HG03558 (cell line): Measurements from ENCODE around the gene POLR2I.

Experiments
- ATAC-seq: cut with Tn5 transposase; IDR thresholded peaks from one replicate; pipeline ENCODE4 v1.9.1; 2021; ENCODE audit warnings: moderate number of reproducible peaks; ENCODE audit not compliant: unreplicated experiment; ENCODE audit errors: extremely low read depth

The POLR2I gene

DNA sequence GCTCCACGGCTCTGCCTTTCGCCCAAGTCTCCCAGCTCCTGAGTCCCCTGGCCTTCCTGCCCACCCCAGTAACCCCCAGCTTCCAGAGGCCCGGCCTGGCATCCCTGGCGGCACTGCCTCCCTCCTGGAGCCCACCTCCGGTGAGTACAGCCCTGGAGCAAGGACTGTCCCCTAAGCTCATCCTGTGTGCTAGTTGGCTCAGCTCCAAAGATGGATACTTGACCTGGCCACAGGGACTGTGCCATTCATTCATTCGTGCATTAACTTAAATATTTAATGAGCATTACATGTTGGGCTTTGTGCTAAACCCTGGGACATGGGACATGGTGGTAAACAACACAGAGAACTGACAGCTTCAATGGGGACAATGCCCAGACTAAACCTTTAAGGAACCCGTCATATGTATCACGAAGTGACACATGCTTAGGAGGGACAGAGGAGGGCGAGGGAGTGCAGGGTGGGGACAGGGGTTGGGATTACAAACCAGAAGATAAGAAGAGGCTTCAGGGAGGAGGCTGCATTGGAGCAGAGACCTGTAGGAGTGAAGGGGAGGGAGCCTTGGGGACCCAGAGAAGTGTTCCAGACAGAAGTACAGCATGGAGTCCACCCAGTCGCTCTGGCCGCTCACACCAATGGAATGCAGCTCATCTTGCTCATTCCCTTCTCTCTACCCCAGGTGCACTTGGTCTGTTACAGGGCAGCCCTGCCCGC is 10.7 kb downstream of the POLR2I start:
- ATAC-seq = no peak

DNA sequence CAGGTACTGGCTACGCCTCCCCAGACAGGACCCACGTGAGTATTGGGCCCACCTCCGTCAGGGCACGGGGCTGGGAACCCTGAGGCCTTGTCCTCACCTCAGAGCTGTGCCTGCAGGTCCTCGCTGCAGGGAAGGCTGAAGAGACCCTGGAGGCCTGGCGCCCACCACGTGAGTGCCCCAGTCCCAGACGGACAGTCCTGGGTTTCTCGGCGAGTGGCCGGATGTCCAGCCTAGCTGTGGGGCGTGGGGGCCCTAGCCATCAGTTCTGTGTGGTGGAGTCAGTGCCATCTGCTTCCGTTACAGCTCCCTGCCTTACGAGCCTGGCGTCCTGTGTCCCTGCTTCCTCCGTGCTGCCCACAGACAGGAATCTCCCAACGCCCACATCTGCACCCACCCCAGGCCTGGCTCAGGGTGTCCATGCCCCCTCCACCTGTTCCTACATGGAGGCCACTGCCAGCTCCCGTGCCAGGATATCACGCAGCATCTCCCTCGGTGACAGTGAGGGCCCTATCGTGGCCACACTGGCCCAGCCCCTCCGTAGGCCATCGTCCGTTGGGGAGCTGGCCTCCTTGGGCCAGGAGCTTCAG is 11.5 kb downstream of the POLR2I start:
- ATAC-seq = no peak

DNA sequence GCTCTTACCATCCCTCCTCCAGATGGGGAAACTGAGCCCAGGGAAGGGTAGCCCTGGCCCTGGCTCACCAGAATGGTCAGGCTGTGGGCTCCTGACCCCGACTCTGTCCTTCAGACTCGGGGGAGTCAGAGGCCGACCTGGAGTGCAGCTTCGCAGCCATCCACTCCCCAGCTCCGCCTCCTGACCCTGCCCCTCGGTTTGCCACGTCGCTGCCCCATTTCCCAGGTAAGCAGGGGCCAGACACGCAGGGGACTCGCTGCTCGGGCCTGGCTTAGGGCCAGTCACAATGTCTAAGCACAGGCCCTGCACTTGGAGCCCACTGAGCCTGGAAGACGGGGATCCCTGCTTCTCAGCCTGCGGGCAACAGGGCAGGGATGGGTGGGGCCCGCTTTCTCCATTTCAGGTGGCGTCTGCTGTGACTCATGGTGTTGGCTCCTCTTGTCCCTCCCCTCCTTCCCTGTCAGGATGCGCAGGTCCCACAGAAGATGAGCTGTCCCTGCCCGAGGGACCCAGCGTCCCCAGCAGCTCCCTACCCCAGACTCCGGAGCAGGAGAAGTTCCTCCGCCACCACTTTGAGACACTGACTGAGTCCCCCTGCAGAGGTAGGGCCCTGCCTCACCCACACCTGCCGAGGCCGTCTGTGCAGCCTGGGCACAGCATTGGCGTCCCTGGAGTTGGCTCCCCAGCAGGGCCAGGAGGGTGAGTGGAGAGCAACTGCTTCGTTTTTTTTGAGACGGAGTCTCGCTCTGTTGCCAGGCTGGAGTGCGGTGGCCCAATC is 12.9 kb downstream of the POLR2I start:
- ATAC-seq = no peak

DNA sequence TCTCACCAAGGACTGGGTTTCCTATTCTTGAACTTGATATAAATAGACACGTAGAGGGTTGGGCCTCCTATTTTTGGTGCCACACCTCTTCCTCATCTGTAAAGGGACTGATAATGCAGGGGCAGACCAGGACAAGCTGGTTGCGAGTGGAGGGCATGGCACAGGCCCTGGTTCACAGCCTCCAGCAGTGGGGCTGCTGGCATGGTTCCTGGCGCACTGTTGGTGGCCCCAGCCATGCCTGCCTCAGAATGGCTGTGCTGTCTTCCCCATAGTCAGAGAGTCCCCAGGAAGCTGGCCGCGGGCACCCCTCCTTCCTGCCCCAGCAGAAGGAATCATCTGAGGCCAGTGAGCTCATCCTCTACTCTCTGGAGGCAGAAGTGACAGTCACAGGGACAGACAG is 14.2 kb downstream of the POLR2I start:
- ATAC-seq = no peak

DNA sequence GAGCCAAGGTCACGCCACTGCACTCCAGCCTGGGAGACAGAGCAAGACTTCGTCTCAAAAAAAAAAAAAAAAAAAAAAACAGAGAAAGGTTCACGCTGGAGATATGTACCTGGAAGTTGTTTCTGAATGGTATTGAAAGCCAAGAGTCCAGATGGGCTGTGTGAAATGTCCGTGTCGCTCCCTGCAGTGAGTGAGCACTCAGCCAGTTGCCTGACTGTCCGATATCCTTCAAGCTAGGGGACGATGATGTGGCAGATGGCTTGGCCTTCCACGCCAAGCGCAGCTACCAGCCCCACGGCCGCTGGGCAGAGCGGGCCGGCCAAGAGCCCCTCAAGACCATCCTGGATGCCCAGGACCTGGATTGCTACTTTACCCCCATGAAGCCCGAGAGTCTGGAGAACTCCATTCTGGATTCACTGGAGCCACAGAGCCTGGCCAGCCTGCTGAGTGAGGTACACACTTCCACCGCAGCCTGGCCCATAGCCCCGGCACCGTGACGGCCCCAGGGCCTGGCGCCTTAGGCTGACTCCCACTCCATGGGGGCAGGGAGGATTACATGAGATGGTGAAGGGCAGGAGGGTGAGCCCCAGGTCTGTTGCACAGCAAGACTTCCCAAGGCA is 15.4 kb downstream of the POLR2I start:
- no peak for ATAC-seq

DNA sequence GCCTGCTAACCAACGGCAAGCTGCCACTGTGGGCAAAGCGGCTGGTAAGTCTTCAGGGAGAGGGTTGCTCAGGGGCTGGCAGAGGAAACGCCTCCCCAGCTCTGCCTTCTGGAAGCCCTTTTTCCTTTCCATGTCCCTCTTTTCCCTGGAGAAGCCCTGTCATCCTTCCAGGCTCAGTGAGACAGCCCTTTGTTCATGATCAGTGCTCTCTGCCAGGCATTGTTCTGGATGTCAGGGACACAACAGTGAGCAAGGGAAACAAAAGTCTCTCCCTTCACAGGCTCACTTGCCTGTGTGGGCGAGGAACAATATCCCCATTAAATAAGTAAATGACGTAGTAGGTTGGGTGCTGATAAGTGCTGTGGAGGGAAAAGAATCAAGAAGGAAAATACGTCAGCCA is 17.6 kb downstream of the POLR2I start:
- no peak for ATAC-seq

DNA sequence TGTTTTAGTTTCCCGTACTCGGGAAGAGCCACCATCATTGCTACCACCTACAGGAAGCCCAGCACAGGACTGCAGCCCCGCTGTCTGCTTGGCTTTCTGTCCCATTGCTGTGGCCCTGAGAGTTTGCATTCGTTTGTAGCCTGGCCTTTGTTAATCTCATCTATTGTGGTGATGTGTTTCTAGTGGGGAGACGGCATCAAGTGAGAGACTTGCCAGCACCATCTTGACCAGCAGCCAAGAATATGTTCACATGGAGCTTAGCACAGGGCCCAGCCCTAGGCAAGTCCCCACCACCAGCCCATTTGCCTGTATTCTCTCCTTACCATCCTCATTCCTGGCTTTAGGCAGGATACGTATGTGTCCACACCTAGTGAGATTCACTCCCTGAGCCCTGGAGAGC is 21.0 kb downstream of the POLR2I start:
- ATAC-seq = no peak

DNA sequence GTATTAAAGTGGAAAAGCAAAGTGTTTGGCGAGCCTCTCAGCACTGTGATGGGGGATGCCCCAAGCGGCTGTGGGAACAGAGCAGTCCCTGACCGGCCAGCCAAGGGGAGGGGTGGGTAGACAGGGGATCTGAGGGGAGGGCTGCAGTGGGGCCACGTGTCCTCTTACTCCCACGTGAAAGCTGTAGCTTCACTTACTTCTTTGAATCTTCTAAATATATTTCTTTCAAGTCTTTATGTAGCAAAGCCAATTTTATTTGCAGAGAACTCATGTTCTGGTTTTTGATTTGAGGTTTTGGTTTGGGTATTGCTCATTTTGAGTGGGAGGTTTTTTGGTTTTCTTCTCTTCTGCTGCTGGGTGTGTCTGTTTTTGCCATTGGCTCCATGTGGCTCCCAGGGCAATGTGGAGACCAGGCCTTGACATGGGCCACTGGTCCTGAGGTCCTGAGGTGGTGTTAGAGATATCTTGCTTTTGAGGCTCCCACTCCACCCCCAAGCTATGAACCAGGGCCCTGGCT is 21.5 kb downstream of the POLR2I start:
- no peak for ATAC-seq

DNA sequence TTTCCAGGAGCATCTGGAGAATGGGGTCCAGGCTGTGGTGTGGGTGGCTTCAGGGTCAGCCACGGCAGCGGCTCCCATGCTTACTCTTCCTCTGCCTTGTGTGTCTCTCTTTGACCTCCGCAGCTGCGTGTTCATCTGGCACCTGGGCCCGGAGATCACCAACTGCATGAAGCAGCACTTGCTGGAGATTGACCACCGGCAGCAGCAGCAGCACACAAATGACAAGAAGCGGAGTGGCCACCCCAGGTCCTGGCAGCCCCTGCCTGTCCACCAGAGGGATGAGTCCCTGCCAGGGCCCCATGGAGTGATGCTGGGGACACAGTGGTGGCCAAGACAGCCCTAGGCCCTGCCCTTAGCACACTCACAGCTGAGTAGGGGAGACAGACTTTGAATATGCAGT is 22.1 kb downstream of the POLR2I start:
- no peak for ATAC-seq

DNA sequence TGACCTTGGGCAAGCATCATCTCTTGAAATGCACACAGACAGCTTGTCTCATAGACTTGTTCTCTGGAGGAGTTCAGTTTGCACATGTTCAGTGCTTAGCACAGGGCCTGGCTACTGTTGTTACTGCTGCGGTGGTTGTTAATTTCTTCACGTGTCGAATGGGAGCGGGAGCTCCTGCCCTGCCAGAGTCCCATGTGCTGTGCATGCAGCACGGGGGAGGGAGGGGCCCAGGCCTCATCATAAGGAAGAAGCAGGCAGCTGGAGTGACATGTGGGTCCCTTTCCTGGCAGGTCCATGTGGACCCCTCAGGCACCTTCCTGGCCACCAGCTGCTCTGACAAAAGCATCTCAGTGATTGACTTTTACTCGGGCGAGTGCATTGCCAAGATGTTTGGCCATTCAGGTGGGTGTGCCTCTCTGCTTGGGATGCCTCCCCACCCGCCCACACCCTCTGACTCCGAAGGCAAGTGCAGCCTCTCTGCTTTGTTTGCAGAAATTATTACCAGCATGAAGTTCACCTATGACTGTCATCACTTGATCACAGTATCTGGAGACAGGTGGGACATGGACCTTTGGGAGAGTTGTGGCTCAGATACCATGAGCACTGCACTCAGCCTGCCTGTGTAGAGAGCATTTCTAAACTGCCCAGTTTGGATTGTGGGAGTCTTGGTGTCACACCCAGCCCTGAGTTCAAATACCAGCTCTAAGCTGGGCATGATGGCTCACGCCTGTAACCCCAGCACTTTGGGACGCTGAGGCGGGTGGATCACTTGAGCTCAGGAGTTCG is 23.6 kb downstream of the POLR2I start:
- no peak for ATAC-seq

DNA sequence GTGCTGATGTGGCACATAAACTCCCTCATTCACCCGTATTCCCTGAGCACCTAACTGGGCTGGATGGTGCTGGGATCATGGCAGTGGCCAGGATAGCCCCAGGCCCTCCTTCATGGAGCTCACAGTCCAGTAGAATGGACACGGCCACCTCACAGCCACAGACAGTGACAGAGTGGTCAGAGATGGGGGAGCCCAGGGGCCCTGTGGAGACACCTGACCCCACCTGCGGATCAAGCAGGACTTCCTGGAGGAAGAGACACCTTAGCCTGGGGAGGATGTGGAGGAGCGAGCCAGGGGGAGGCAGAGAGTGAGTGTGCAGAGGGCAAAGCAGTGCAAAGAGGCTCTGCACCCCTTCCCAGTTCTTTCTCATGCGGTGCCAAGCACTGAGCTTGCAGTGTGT is 24.8 kb downstream of the POLR2I start:
- no peak for ATAC-seq

DNA sequence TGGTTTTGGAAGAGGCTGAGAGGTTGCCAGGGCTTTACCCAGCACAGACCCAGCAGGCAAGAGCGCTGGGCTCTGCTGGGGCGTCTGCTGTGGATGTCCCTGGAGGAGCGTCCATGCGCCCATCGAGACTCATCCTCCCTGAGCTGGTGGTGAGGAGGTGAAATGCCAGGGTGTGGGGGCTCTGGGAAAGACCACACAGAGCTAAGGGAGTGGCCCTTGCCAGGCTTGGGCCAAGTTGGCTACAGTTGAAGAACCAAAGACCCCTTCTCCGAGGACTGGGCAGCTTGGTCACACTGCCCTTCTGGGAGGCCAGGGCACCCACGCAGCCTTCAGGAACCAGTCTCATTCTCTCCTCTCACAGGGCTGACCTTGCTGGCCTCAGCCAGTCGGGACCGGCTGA is 28.3 kb downstream of the POLR2I start:
- ATAC-seq = no peak

DNA sequence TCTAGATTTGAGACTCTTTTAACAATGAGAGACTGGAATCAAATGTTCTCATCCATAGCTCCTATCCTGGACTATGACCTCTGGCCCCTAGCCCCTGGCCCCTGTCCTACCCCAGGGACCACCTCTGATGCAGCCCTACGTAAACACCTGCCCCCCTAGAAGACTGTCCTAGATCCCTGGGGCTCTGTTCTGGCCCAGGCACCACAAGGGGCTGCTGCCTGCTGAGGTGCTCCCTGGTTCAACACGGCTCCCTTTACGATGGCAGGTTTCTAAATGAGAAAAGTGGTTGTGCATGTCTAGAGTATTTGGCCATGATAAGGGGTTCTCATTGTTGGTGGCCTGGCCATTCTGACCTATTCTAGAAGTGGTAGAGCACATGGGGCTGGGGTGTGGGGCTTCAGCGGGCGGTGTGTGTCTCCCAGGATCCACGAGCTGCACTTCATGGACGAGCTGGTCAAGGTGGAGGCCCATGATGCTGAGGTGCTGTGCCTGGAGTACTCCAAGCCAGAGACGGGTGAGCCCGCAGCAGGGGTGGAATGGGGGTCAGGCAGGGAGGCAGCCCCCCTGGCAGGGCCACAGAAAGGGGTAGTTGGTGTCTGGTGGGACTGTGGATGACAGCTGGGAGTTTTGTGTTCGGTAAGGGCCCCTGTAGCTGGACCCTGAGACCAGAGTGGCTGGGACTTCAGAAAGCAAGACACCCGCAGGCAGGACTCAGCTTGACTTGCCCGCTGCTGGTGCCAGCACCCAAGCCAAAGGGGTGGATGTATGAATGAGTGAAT is 30.3 kb downstream of the POLR2I start:
- ATAC-seq = no peak

DNA sequence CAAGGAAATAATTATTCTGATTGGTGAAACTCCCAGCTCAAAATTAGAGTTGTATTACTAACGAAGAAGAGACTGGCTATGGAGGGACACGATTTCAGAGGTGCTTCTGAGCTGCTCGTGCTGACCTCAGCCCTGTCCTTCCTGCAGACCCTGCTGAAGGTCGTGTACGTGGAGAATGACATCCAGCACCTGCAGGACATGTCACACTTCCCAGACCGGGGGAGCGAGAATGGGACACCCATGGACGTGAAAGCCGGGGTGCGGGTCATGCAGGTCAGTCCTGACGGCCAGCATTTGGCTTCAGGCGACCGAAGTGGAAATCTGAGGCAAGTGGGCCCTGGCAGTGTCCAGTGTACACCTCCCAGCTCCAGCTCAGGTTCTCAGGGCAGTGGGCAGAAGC is 31.8 kb downstream of the POLR2I start:
- ATAC-seq = no peak

DNA sequence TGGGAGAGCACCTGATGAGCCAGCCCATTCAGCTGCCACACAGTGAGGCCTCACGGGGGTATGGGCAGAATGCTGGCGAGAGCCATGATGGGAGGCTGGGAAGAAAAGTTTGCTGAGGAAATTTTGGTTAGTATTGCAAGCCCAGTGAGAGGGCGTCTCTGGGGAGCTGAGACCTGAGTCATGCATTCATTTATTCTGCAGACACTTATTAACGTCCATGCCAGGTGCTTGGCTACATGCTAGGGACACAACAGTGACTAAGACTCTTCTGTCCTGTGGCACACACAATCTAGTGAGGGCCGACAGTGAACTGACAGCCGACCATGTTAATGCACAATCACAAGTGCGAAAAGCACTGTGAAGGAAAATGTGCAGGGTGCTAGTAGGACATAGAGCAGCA is 32.8 kb downstream of the POLR2I start:
- ATAC-seq = no peak

DNA sequence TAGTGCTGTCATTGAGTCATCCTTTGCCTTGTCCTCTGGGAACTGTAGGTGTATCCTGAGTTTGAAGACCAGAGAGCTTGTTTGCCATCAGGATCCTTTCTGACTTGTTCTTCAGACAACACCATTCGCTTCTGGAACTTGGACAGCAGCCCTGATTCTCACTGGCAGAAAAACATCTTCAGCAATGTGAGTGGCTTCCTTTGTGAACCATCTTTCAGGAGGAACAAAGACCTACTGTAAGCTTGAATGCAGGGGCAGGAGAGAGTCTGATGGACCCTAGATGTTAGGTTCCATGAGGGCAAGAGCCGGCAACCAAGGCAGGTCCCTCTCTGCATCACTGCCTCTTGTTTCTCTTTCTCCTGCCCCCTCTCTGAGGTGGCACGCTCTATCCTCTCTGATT is 33.3 kb downstream of the POLR2I start:
- ATAC-seq = no peak

DNA sequence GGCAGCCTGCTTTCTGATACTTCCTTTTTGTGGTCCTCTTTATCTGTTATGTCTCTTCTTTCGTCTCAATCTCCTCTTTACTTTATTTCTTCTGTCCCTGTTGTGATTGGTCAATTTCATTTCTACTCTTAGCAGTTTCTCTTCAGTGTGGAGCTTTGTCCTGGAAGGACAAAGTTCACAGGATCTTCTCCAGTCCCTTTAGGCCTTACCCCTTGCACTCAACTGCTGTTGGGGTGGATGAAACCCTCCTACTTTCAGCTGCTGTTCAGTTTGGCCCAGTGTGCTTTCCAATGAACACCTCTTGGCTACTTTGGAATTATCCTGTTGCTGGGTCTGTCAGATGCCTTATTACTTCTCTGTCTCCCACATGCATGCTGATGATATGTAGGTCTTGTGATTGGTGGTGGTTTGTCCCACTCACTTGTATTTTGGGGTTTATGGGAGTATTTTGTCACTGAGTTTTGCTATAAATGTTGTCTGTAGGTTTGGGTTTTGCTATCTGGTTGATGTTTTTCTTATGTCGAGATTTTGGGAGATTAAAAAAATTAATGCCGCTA is 35.2 kb downstream of the POLR2I start:
- no peak for ATAC-seq

DNA sequence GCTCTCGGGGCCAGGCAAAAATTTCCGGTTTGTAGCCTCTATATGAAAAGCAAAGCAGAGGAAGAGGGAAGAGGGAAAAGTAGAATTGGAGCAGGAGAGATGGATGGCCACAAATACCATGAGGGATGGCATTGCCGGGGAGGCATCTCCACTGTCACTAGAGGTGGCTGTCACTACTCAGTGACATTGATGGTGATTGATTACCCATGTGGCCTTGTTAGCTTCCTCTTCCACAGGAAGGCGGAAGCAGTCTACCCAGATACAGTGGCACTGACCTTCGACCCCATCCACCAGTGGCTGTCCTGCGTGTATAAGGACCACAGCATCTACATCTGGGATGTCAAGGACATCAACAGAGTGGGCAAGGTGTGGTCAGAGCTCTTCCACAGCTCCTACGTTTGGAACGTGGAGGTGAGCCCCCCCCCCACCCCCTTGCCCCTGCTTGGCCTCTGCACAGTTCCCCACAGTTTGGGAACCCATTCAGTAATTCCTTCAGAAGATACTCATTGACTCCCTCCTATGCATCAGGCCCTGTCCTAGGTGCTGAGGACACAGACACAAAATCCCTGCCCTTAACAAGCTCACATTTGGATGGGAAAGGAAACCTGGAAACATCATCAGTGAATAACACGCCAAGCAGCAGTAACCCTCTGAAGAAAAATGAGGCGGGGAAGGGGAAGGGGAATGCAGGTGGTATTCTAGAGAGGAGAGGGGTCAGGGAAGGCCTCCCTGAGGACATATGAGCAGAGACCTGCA is 41.4 kb downstream of the POLR2I start:
- ATAC-seq = no peak
